Spleen (tissue), 7 donors: ENCODE measurements around the gene AP2A1.

Experiments used
- POLR2A ChIP-seq, 3 donors: fragments of 450-650 bp; IDR thresholded peaks; one replicate each; pipeline ENCODE4 v1.5.1; 2017; ENCODE audit warnings: antibody characterized with exemption in 3 of 3, mild to moderate bottlenecking in 1 of 3
- POLR2AphosphoS5 ChIP-seq, 3 donors: sonication (generic); formaldehyde crosslinking; IDR thresholded peaks; one replicate each; pipeline ENCODE4 v1.5.1; 2017; ENCODE audit warnings: antibody characterized with exemption in 3 of 3
- TF ChIP-seq, protein P1 (sequence below), 11 experiments: fragments of 200-600 bp in 7 of 11; fragments of 450-650 bp in 4 of 11; sonication (generic) in 4 of 11; IDR thresholded peaks in 8 of 11; conservative IDR thresholded peaks in 3 of 11; 1 replicate in 7 of 11; 2 replicates in 4 of 11; pipeline versions ENCODE4 v1.4.0 to v1.8.0; 2016 to 2021; ENCODE audit warnings: antibody characterized with exemption in 11 of 11, inconsistent platforms in 4 of 11, mild to moderate bottlenecking in 1 of 11
- donor health status: DM: no; HTN: no; CAD: no; lungs with moderate emphysema.
- donor health status: DM: no; HTN: no; CAD: no.
- donor health status: DM: no; HTN: no; CAD: no.

- TF ChIP-seq, protein P1, sequence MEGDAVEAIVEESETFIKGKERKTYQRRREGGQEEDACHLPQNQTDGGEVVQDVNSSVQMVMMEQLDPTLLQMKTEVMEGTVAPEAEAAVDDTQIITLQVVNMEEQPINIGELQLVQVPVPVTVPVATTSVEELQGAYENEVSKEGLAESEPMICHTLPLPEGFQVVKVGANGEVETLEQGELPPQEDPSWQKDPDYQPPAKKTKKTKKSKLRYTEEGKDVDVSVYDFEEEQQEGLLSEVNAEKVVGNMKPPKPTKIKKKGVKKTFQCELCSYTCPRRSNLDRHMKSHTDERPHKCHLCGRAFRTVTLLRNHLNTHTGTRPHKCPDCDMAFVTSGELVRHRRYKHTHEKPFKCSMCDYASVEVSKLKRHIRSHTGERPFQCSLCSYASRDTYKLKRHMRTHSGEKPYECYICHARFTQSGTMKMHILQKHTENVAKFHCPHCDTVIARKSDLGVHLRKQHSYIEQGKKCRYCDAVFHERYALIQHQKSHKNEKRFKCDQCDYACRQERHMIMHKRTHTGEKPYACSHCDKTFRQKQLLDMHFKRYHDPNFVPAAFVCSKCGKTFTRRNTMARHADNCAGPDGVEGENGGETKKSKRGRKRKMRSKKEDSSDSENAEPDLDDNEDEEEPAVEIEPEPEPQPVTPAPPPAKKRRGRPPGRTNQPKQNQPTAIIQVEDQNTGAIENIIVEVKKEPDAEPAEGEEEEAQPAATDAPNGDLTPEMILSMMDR (IDR thresholded peaks at IDR 0.05 in 8 of 11, conservative IDR thresholded peaks at IDR 0.05 in 3 of 11) = no peak
- TF ChIP-seq POLR2AphosphoS5 (IDR thresholded peaks at IDR 0.05) (no peak), POLR2A (IDR thresholded peaks at IDR 0.05) (no peak)
Observed at GRCh38 chr19:49845414-49845813, 78.6 kb downstream of the AP2A1 start.
